CD14-positive monocyte (primary cell): ENCODE results near the gene HAUS7. TPM values are rescaled to one million over a fixed set of nuclear protein-coding genes. Genes with fewer than 3 reads are reported as not detected.

Experiments used
- DNase-seq, 3 donors: peaks; one replicate each; pipeline ENCODE4 v3.0.0-alpha.2; 2011 to 2022
- H2AFZ ChIP-seq: 2 replicates; pipeline ENCODE4 v1.6.0; 2012; ENCODE audit warnings: mild to moderate bottlenecking, low read depth, low read length, inconsistent platforms; ENCODE audit not compliant: insufficient read depth, poor library complexity, severe bottlenecking
- H3K27ac ChIP-seq, 2 donors: 1 replicate in 1 of 2; 2 replicates in 1 of 2; pipeline ENCODE4 v1.5.1; 2012 to 2013; ENCODE audit warnings: low read length in 2 of 2, control low read depth in 1 of 2, inconsistent platforms in 1 of 2, low read depth in 1 of 2, mild to moderate bottlenecking in 1 of 2
- H3K27me3 ChIP-seq, 2 donors: one replicate each; pipeline versions ENCODE4 v1.6.0 to v1.6.1; 2011 to 2013; ENCODE audit warnings: low read length in 2 of 2; ENCODE audit not compliant: control insufficient read depth in 2 of 2, insufficient read depth in 2 of 2
- H3K36me3 ChIP-seq, 2 donors: replicated peaks in 1 of 2; 1 replicate in 1 of 2; 2 replicates in 1 of 2; pipeline versions ENCODE4 v1.5.1 to v1.6.1; 2012 to 2013; ENCODE audit warnings: low read length in 2 of 2, control low read depth in 1 of 2, inconsistent platforms in 1 of 2, mild to moderate bottlenecking in 1 of 2; ENCODE audit not compliant: insufficient read depth in 2 of 2, control insufficient read depth in 1 of 2
- H3K4me1 ChIP-seq, 2 donors: 1 replicate in 1 of 2; 2 replicates in 1 of 2; pipeline versions ENCODE4 v1.5.1 to v1.6.1; 2012 to 2013; ENCODE audit warnings: low read length in 2 of 2, control low read depth in 1 of 2, inconsistent platforms in 1 of 2, mild to moderate bottlenecking in 1 of 2, moderate library complexity in 1 of 2; ENCODE audit not compliant: insufficient read depth in 2 of 2, control insufficient read depth in 1 of 2
- H3K4me2 ChIP-seq: replicated peaks from 2 replicates; pipeline ENCODE3; 2012; ENCODE audit warnings: low read length, moderate library complexity, mild to moderate bottlenecking; ENCODE audit not compliant: poor library complexity, severe bottlenecking; ENCODE audit errors: extremely low read depth
- H3K4me3 ChIP-seq, 3 experiments: fragments of 200-600 bp in 1 of 3; sonication (generic) in 1 of 3; replicated peaks in 1 of 3; 1 replicate in 2 of 3; 2 replicates in 1 of 3; pipeline ENCODE4 v1.5.1; 2011 to 2013; ENCODE audit warnings: low read length in 3 of 3, mild to moderate bottlenecking in 3 of 3, control low read depth in 2 of 3, low read depth in 2 of 3, inconsistent platforms in 1 of 3, moderate library complexity in 1 of 3
- H3K79me2 ChIP-seq: 2 replicates; pipeline ENCODE4 v1.6.0; 2012; ENCODE audit warnings: mild to moderate bottlenecking, control low read depth, inconsistent platforms, low read length, moderate library complexity; ENCODE audit not compliant: insufficient read depth
- H3K9ac ChIP-seq: 2 replicates; pipeline ENCODE4 v1.6.0; 2017; ENCODE audit warnings: low read length, mild to moderate bottlenecking; ENCODE audit not compliant: insufficient read depth, poor library complexity, severe bottlenecking
- H3K9me3 ChIP-seq, 2 donors: replicated peaks in 1 of 2; 1 replicate in 1 of 2; 2 replicates in 1 of 2; pipeline versions ENCODE4 v1.5.1 to v1.6.1; 2012 to 2013; ENCODE audit warnings: low read length in 2 of 2, control low read depth in 1 of 2; ENCODE audit not compliant: control insufficient read depth in 1 of 2, insufficient read depth in 1 of 2
- H4K20me1 ChIP-seq: 2 replicates; pipeline ENCODE4 v1.6.0; 2012; ENCODE audit warnings: mild to moderate bottlenecking, low read length, control low read depth, moderate library complexity; ENCODE audit not compliant: insufficient read depth
- H3K27ac Mint-ChIP-seq, 7 donors: one replicate each; pipeline ENCODE4 v1.8.0; 2020; ENCODE audit warnings: mild to moderate bottlenecking in 7 of 7, mixed read lengths in 7 of 7, moderate library complexity in 6 of 7, inconsistent platforms in 2 of 7
- H3K27me3 Mint-ChIP-seq, 3 donors: one replicate each; pipeline ENCODE4 v1.8.0; 2021 to 2022; ENCODE audit warnings: low read depth in 3 of 3, mild to moderate bottlenecking in 3 of 3, mixed read lengths in 3 of 3, moderate library complexity in 3 of 3, inconsistent platforms in 1 of 3
- H3K36me3 Mint-ChIP-seq, 2 donors: one replicate each; pipeline ENCODE4 v1.8.0; 2020; ENCODE audit warnings: mixed read lengths in 2 of 2, inconsistent platforms in 1 of 2, mild to moderate bottlenecking in 1 of 2
- H3K4me1 Mint-ChIP-seq: one replicate; pipeline ENCODE4 v1.8.0; 2020; ENCODE audit warnings: mild to moderate bottlenecking, mixed read lengths
- H3K4me3 Mint-ChIP-seq, 2 donors: one replicate each; pipeline ENCODE4 v1.8.0; 2020; ENCODE audit warnings: mild to moderate bottlenecking in 2 of 2, mixed read lengths in 2 of 2, moderate library complexity in 1 of 2
- H3K9me3 Mint-ChIP-seq, 7 donors: one replicate each; pipeline ENCODE4 v1.8.0; 2020 to 2022; ENCODE audit warnings: mixed read lengths in 7 of 7, mild to moderate bottlenecking in 6 of 7, moderate library complexity in 6 of 7, inconsistent platforms in 2 of 7
- CTCF ChIP-seq: fragments of 200-600 bp; IDR thresholded peaks from one replicate; pipeline ENCODE4 v1.8.0; 2022; ENCODE audit warnings: antibody characterized with exemption, mild to moderate bottlenecking
- WGBS: methylation state at CpG from one replicate; pipeline ENCODE4 v1.1.5; 2013; ENCODE audit warnings: missing lambda C conversion rate; ENCODE audit not compliant: insufficient coverage; 5-methylcytosine and 5-hydroxymethylcytosine counted together
- intact Hi-C, 2 donors: fragments of 100-400 bp; cut with micrococcal nuclease; formaldehyde crosslinking; loops; one replicate each; pipeline versions ENCODE4 v1.15.0 to v1.15.1; 2023
- polyA plus RNA-seq, 3 donors: library from polyadenylated mRNA; depleted of rRNA in 1 of 3; unstranded in 2 of 3; stranded (reverse) in 1 of 3; fragments of 300-500 nt in 2 of 3; fragments of >200 nt in 1 of 3; fragmentation: Illumina TruSeq in 2 of 3; gene quantifications; 1 replicate in 2 of 3; 2 replicates in 1 of 3; pipeline ENCODE4 v1.2.3, GENCODE V29; 2012 to 2021

HAUS7 gene
- polyA plus RNA-seq, 3 donors, result 23.8 to 37.5 (median 26.7) TPM

GRCh38 chrX:153443476-153444332 lies 26.7 kb downstream of the HAUS7 start:
- Histone ChIP-seq H3K4me3 (no peak overlapping the region), H3K27me3 (no peaks in the 10 kb centered on the region), H3K27ac (no peak overlapping the region), H3K79me2 (no peaks in the 10 kb centered on the region), H3K4me1 (no peaks in the 10 kb centered on the region), H3K4me2 (no peak overlapping the region), H4K20me1 (no peaks in the 10 kb centered on the region), H3K9me3 (no peaks in the 10 kb centered on the region), H2AFZ (no peak overlapping the region), H3K36me3 (peaks cover 0 to 3% of the 10 kb centered on the region in 2 donors), H3K9ac (no peak overlapping the region)
- DNase-seq, result no peak
- Mint-ChIP-seq H3K4me3 (no peak overlapping the region), H3K36me3 (peaks cover 2 to 4% of the 10 kb centered on the region in 2 donors), H3K27ac (peak overlapping the region in 1 of 7 donors; percentile 31), H3K4me1 (no peaks in the 10 kb centered on the region), H3K27me3 (peaks cover 0 to 5% (median 5%) of the 10 kb centered on the region in 3 donors), H3K9me3 (peaks cover 0 to 2% (median 0%) of the 10 kb centered on the region in 7 donors)
- TF ChIP-seq CTCF, result no peak
- 93% methylated on average over 8 of the region's 25 CpGs for WGBS
- intact Hi-C loops, result no loop called here

- no peaks in the 10 kb centered on the region for H3K27me3 ChIP-seq
- no peaks in the 10 kb centered on the region for H3K79me2 ChIP-seq
- H4K20me1 ChIP-seq, result no peaks in the 10 kb centered on the region
- WGBS, result 93% methylated on average over 3 of the region's 5 CpGs
- no peak overlapping the region for H3K27ac ChIP-seq
- Mint-ChIP-seq H3K27ac (no peak overlapping the region), H3K36me3 (peaks cover 0 to 4% of the 10 kb centered on the region in 2 donors), H3K4me3 (no peak overlapping the region), H3K4me1 (no peaks in the 10 kb centered on the region), H3K27me3 (peaks cover 0 to 8% (median 5%) of the 10 kb centered on the region in 3 donors), H3K9me3 (peaks cover 0 to 2% (median 0%) of the 10 kb centered on the region in 7 donors)
- DNase-seq, result no peak
- H3K4me2 ChIP-seq, result no peak overlapping the region
- H3K36me3 ChIP-seq, result peaks cover 0 to under 1% of the 10 kb centered on the region in 2 donors
- no peaks in the 10 kb centered on the region for H3K9me3 ChIP-seq
- no peak overlapping the region for H3K4me3 ChIP-seq
- TF ChIP-seq CTCF, result no peak
- no peaks in the 10 kb centered on the region for H3K4me1 ChIP-seq
- H3K9ac ChIP-seq, result no peak overlapping the region
- no peak overlapping the region for H2AFZ ChIP-seq
- intact Hi-C loops, result no loop called here
Measured at GRCh38 chrX:153442463-153442862, 27.9 kb downstream of the HAUS7 start.
